ENCODE measurements around the gene TRABD2B.

The TRABD2B gene

GRCh38 chr1:47992720-47993415 lies 4.3 kb downstream of the TRABD2B start:
- no peak for DNase-seq (ENCODE audit: low read depth in 2 of 2)

- DNase-seq (ENCODE audit: low read depth in 2 of 2): no peak
Observed at GRCh38 chr1:47991673-47992072, 5.5 kb downstream of the TRABD2B start.

- DNase-seq (ENCODE audit: low read depth in 2 of 2): no peak
Observed at GRCh38 chr1:47991187-47991586, 6.0 kb downstream of the TRABD2B start.

- DNase-seq (ENCODE audit: low read depth in 2 of 2): no peak
Observed at GRCh38 chr1:47990286-47990685, 6.9 kb downstream of the TRABD2B start.

- DNase-seq (ENCODE audit: low read depth in 2 of 2): no peak
Observed at GRCh38 chr1:47987601-47988000, 9.6 kb downstream of the TRABD2B start.

- DNase-seq (ENCODE audit: low read depth in 2 of 2): no peak
Observed at GRCh38 chr1:47986761-47987200, 10.4 kb downstream of the TRABD2B start.

GRCh38 chr1:47985018-47985417 lies 12.2 kb downstream of the TRABD2B start:
- DNase-seq (ENCODE audit: low read depth in 2 of 2): no peak

- DNase-seq (ENCODE audit: low read depth in 2 of 2): no peak
Observed at GRCh38 chr1:47984175-47984789, 12.9 kb downstream of the TRABD2B start.

GRCh38 chr1:47983691-47984090 lies 13.5 kb downstream of the TRABD2B start:
- no peak for DNase-seq (ENCODE audit: low read depth in 2 of 2)

GRCh38 chr1:47981667-47982350 lies 15.4 kb downstream of the TRABD2B start:
- no peak for DNase-seq (ENCODE audit: low read depth in 2 of 2)

- no peak for DNase-seq (ENCODE audit: low read depth in 2 of 2)
Observed at GRCh38 chr1:47980501-47980900, 16.7 kb downstream of the TRABD2B start.

GRCh38 chr1:47979724-47980123 lies 17.5 kb downstream of the TRABD2B start:
- DNase-seq (ENCODE audit: low read depth in 2 of 2): no peak

- no peak for DNase-seq (ENCODE audit: low read depth in 2 of 2)
Observed at GRCh38 chr1:47978486-47978885, 18.7 kb downstream of the TRABD2B start.

- no peak for DNase-seq (ENCODE audit: low read depth in 2 of 2)
Observed at GRCh38 chr1:47976728-47977127, 20.5 kb downstream of the TRABD2B start.

- DNase-seq (ENCODE audit: low read depth in 2 of 2): no peak
Observed at GRCh38 chr1:47976267-47976666, 20.9 kb downstream of the TRABD2B start.

GRCh38 chr1:47975302-47975921 lies 21.8 kb downstream of the TRABD2B start:
- no peak for DNase-seq (ENCODE audit: low read depth in 2 of 2)

- DNase-seq (ENCODE audit: low read depth in 2 of 2): no peak
Observed at GRCh38 chr1:47972864-47973432, 24.2 kb downstream of the TRABD2B start.

GRCh38 chr1:47971385-47972160 lies 25.6 kb downstream of the TRABD2B start:
- no peak for DNase-seq (ENCODE audit: low read depth in 2 of 2)

- DNase-seq (ENCODE audit: low read depth in 2 of 2): no peak
Observed at GRCh38 chr1:47970882-47971281, 26.3 kb downstream of the TRABD2B start.

- no peak for DNase-seq (ENCODE audit: low read depth in 2 of 2)
Observed at GRCh38 chr1:47969478-47969877, 27.7 kb downstream of the TRABD2B start.

GRCh38 chr1:47968556-47968888 lies 28.7 kb downstream of the TRABD2B start:
- DNase-seq (ENCODE audit: low read depth in 2 of 2): no peak

All from stimulated activated CD8-positive, alpha-beta memory T cell treated with anti-CD3 and anti-CD28 coated beads, Interleukin-7, amount 100 ng/mL, for 4 hours (primary cell).